GM12873 (cell line): Measurements from ENCODE around the gene KLHL1.

Experiments
- TF ChIP-seq, protein P1 (sequence below): IDR thresholded peaks from 2 replicates; pipeline ENCODE4 v1.5.1; 2012; ENCODE audit warnings: low read depth, mild to moderate bottlenecking, moderate library complexity, low read length, control low read depth; ENCODE audit not compliant: insufficient read depth; ENCODE audit errors: missing control alignments

The KLHL1 gene

GRCh38 chr13:69956349-69956748 lies 151.9 kb downstream of the KLHL1 start:
- TF ChIP-seq, protein P1, sequence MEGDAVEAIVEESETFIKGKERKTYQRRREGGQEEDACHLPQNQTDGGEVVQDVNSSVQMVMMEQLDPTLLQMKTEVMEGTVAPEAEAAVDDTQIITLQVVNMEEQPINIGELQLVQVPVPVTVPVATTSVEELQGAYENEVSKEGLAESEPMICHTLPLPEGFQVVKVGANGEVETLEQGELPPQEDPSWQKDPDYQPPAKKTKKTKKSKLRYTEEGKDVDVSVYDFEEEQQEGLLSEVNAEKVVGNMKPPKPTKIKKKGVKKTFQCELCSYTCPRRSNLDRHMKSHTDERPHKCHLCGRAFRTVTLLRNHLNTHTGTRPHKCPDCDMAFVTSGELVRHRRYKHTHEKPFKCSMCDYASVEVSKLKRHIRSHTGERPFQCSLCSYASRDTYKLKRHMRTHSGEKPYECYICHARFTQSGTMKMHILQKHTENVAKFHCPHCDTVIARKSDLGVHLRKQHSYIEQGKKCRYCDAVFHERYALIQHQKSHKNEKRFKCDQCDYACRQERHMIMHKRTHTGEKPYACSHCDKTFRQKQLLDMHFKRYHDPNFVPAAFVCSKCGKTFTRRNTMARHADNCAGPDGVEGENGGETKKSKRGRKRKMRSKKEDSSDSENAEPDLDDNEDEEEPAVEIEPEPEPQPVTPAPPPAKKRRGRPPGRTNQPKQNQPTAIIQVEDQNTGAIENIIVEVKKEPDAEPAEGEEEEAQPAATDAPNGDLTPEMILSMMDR = no peak

DNA sequence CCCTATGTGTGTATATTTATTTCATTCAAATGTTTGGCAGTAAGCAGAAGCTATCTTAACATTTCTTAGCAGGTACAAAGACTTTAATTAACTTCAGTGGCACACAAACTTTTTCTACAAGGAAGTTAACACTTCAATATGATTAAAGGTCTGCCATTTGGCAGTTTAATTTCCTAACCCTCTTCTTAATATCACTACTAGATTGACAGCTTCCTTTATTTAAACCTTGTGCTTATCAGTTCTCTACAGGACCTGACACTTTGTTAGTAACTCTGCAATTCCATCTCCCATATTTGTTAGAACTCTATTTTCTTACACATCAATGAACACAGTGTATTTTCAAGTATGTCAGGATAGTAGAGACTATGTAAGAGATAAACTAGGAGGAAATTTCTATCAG lies 153.0 kb downstream of the KLHL1 start:
- TF ChIP-seq, protein P1 = no peak

GRCh38 chr13:69951412-69951811 lies 156.8 kb downstream of the KLHL1 start:
- TF ChIP-seq, protein P1 = no peak

DNA sequence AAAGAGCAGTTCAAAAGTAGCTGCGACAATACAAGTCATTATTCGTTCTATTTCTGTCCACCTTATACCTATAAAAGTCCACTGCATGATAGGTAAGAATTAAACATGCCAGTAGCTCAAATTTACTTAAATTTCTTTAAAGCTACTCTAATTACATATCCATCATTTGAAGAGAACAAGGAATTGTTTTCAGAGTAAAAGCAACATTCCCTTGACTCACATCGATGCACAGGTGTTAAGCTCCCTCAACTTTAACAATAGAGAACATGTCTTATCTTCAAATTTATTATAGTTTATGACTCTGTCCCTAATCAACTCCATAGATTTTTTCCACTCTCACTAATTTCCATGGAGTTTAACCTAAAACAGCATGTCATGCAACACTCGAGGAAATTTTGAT lies 158.1 kb downstream of the KLHL1 start:
- TF ChIP-seq, protein P1 = no peak

DNA sequence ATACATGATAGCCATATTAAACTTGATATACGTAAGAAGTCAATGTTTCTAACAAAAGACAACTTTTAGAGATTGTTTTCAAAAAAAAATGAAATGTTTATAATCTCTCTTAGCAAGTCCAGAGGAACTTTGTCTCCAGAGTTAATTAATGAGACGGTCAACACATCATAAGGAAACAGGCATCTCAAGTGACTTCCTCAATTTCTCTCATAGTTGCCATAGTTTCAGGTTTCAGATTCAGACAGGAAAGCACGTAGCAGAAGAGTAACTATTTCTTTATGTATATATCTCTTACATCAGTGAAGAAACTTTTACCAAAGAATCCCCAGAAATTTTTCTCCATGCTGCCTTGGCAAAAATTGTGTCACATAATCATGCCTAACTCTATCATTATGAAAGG lies 160.2 kb downstream of the KLHL1 start:
- TF ChIP-seq, protein P1 = no peak

DNA sequence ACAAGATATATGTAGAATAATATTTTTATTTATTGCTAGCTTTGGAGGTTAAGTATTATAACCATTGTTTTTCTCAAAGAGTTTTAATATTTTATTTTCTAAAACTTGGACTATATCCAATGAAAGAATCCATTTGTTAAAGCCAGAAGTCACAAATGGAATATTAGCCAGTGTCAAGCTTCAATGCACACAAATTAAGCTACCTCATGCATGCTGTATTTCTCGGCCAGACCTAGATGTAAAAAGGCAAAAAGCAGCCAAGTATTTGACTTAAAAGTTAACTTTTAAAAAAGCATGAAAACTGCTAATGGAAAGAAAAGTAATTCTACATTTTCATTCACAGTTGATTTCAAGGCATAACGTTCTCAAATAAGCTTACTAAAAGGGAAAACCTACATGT lies 160.7 kb downstream of the KLHL1 start:
- TF ChIP-seq, protein P1 = no peak

DNA sequence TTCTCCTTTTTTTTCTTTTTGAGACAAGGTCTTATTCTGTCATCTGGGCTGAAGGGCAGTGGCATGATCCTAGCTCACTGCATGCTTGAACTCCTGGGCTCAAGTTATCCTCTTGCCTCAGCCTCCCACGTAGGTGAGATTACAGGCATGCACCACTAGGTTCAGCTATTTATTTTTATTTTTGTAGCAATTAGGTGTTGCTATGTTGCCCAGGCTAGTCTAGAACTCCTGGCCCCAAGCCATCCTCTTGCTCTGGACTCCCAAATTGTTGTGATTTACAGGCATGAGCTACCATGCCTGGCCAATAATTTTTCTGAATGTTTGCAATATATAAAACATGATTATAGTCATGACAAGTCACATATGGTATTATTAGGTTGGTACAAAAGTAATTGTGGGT lies 161.7 kb downstream of the KLHL1 start:
- TF ChIP-seq, protein P1 = no peak
